HepG2 (cell line): ENCODE measurements around the gene BSND. TPM values are rescaled to one million over a fixed set of nuclear protein-coding genes. Genes with fewer than 3 reads are reported as not detected.
A peak's percentile ranks its signal among the peaks of the same experiment; 100 is the strongest.

ENCODE experiments used
- ATAC-seq: fragments of 200-7000 bp; cut with Tn5 transposase; 3 replicates; pipeline ENCODE4 v1.9.1; 2020; ENCODE audit warnings: mild to moderate bottlenecking, moderate library complexity
- BruUV-seq: library from RNA; stranded (reverse); fragments of 400-500 nt; replicated peaks from 2 replicates; lab custom pipeline; 2021; lab: Mats Ljungman, UMichigan
- CTCF ChIA-PET: fragments of 300-600 bp; formaldehyde crosslinking; extraction: SDS; loops from one replicate; lab custom pipeline; 2021; ENCODE audit warnings: low total read pairs, inconsistent platforms, low intra/inter-chr PET ratio; lab: Yijun Ruan, JAX
- POLR2A ChIA-PET: fragments of 350-600 bp; sonication (Branson Sonifier 250); formaldehyde crosslinking; loops from one replicate; lab custom pipeline; 2020; ENCODE audit warnings: antibody characterized with exemption, inconsistent platforms; lab: Yijun Ruan, JAX
- DNase-seq: peaks from one replicate; pipeline ENCODE4 v3.0.0-alpha.2; 2015; ENCODE audit warnings: low spot score
- FAIRE-seq: peaks from 3 replicates; lab custom pipeline; 2011; peaks lifted over from hg19 to GRCh38; lab: Jason Lieb, UNC
- H2AFZ ChIP-seq: one replicate; pipeline ENCODE4 v1.6.1; 2011; ENCODE audit warnings: low read length, inconsistent platforms
- H3K27ac ChIP-seq: fragments of 300-600 bp; 3 replicates; pipeline ENCODE4 v1.8.0; 2011; ENCODE audit warnings: mixed run types, mild to moderate bottlenecking, mixed read lengths, low read length, inconsistent platforms; ENCODE audit not compliant: insufficient read depth; ENCODE audit errors: extremely low read length
- H3K27me3 ChIP-seq, 2 experiments: fragments of 200-600 bp in 1 of 2; 2 replicates in 1 of 2; 3 replicates in 1 of 2; pipeline versions ENCODE4 v1.6.0 to v1.8.0; 2011; ENCODE audit warnings: low read length in 2 of 2, mild to moderate bottlenecking in 2 of 2, moderate library complexity in 2 of 2, inconsistent platforms in 1 of 2; ENCODE audit not compliant: insufficient read depth in 2 of 2, control insufficient read depth in 1 of 2
- H3K36me3 ChIP-seq, 2 experiments: fragments of 200-600 bp in 1 of 2; replicated peaks in 1 of 2; 2 replicates in 1 of 2; 3 replicates in 1 of 2; pipeline versions ENCODE4 v1.5.1 to v1.8.0; 2011; ENCODE audit warnings: low read length in 2 of 2, inconsistent platforms in 1 of 2; ENCODE audit not compliant: insufficient read depth in 2 of 2, control insufficient read depth in 1 of 2
- H3K4me1 ChIP-seq: 2 replicates; pipeline ENCODE4 v1.5.1; 2012; ENCODE audit warnings: low read length, inconsistent platforms; ENCODE audit not compliant: insufficient read depth
- H3K4me2 ChIP-seq: 2 replicates; pipeline ENCODE4 v1.6.0; 2011; ENCODE audit warnings: low read depth, low read length, inconsistent platforms
- H3K4me3 ChIP-seq, 3 experiments: fragments of 200-600 bp in 1 of 3; sonication (generic), shearing (Covaris generic) in 1 of 3; replicated peaks in 1 of 3; 2 replicates each; pipeline ENCODE4 v1.5.1; 2011 to 2016; ENCODE audit warnings: low read length in 3 of 3, inconsistent platforms in 2 of 3, low read depth in 2 of 3, mild to moderate bottlenecking in 2 of 3, control low read depth in 1 of 3, mixed read lengths in 1 of 3; ENCODE audit not compliant: insufficient read depth in 1 of 3
- H3K79me2 ChIP-seq: one replicate; pipeline ENCODE4 v1.6.1; 2011; ENCODE audit warnings: low read length, inconsistent platforms; ENCODE audit not compliant: insufficient read depth
- H3K9ac ChIP-seq: 2 replicates; pipeline ENCODE4 v1.6.0; 2011; ENCODE audit warnings: mild to moderate bottlenecking, low read depth, low read length, inconsistent platforms; ENCODE audit not compliant: insufficient read depth
- H3K9me3 ChIP-seq: 2 replicates; pipeline ENCODE4 v1.5.1; 2012; ENCODE audit warnings: mild to moderate bottlenecking, low read length
- H4K20me1 ChIP-seq: 2 replicates; pipeline ENCODE4 v1.6.0; 2011; ENCODE audit warnings: inconsistent platforms, mild to moderate bottlenecking, low read length, moderate library complexity; ENCODE audit not compliant: insufficient read depth
- IKZF4 ChIP-seq: sonication (generic); formaldehyde crosslinking; IDR thresholded peaks from 2 replicates; pipeline ENCODE4 v1.5.1; 2020; ENCODE audit warnings: borderline replicate concordance, mild to moderate bottlenecking, low read depth, missing genetic modification reagents; ENCODE audit errors: not compliant biosample characterization
- JDP2 ChIP-seq: sonication (generic); formaldehyde crosslinking; IDR thresholded peaks from 2 replicates; pipeline ENCODE4 v1.8.1; 2022; ENCODE audit warnings: missing genetic modification reagents, borderline replicate concordance
- KDM5B ChIP-seq: sonication (generic); formaldehyde crosslinking; IDR thresholded peaks from 2 replicates; pipeline ENCODE4 v1.4.0; 2020; ENCODE audit warnings: missing genetic modification reagents, mild to moderate bottlenecking, borderline replicate concordance
- PITX1 ChIP-seq: sonication (generic); formaldehyde crosslinking; IDR thresholded peaks from 2 replicates; pipeline ENCODE4 v1.5.1; 2020; ENCODE audit warnings: mild to moderate bottlenecking, missing genetic modification reagents
- SIN3A ChIP-seq: IDR thresholded peaks from 2 replicates; pipeline ENCODE4 v1.6.1; 2011; ENCODE audit warnings: low read depth, mild to moderate bottlenecking, control low read depth, low read length, borderline replicate concordance
- ZBTB7A ChIP-seq: sonication (generic); formaldehyde crosslinking; IDR thresholded peaks from 2 replicates; pipeline ENCODE4 v1.8.0; 2022; ENCODE audit warnings: mild to moderate bottlenecking, missing genetic modification reagents
- ZNF280D ChIP-seq: sonication (generic); formaldehyde crosslinking; IDR thresholded peaks from 2 replicates; pipeline ENCODE4 v1.5.1; 2020; ENCODE audit warnings: mild to moderate bottlenecking, missing genetic modification reagents
- ZNF558 ChIP-seq: sonication (generic); formaldehyde crosslinking; IDR thresholded peaks from 2 replicates; pipeline ENCODE4 v1.9.0; 2022; ENCODE audit warnings: mild to moderate bottlenecking, missing genetic modification reagents, borderline replicate concordance
- ZNF687 ChIP-seq: sonication (generic); formaldehyde crosslinking; IDR thresholded peaks from 2 replicates; pipeline ENCODE4 v1.5.1; 2020; ENCODE audit warnings: mild to moderate bottlenecking, missing genetic modification reagents, moderate library complexity
- WGBS: methylation state at CpG from one replicate; pipeline ENCODE4 v1.1.6; 2017; ENCODE audit warnings: low lambda C conversion rate; 5-methylcytosine and 5-hydroxymethylcytosine counted together
- in situ Hi-C: cut with HindIII; loops from 2 replicates; pipeline ENCODE4 v1.10.0; 2017; ENCODE audit warnings: low pct_unique_long_range_greater_than_20kb; ENCODE audit not compliant: extremely low pct_ligation_motif_present
- intact Hi-C: fragments of 100-400 bp; cut with micrococcal nuclease; formaldehyde crosslinking; loops from one replicate; pipeline ENCODE4 v1.10.0; 2022; ENCODE audit not compliant: unreplicated experiment
- polyA plus RNA-seq, 8 experiments: library from polyadenylated mRNA; depleted of rRNA in 3 of 8; stranded (reverse) in 7 of 8; unstranded in 1 of 8; fragments of >200 nt; fragmentation: Illumina TruSeq in 4 of 8; extraction: Trizol in 4 of 8; gene quantifications; 2 replicates each; pipeline versions ENCODE4 v1.2.1 to v1.2.3, GENCODE V29; 2011 to 2016; ENCODE audit warnings: low read depth in 4 of 8, missing spikeins in 1 of 8, mixed read lengths in 1 of 8; ENCODE audit not compliant: insufficient read depth in 1 of 8
- total RNA-seq, 5 experiments: library from RNA; depleted of rRNA; stranded (reverse); fragments of >200 nt; fragmentation: Illumina TruSeq; extraction: Trizol; gene quantifications; 2 replicates each; pipeline ENCODE4 v1.2.3, GENCODE V29; 2016; ENCODE audit warnings: low read depth in 1 of 5
- TF ChIP-seq, protein P1 (sequence below): sonication (generic); formaldehyde crosslinking; IDR thresholded peaks from 2 replicates; pipeline ENCODE4 v1.4.0; 2020; ENCODE audit warnings: missing genetic modification reagents, borderline replicate concordance

BSND gene
- total and polyA plus RNA-seq, 2 of the 13 experiments (the other 11 are each of a cell fraction or from before 2014, with no cell fraction given) = not detected

GRCh38 chr1:55044617-55045397 lies 46.1 kb downstream of the BSND start (continued):
- TF ChIP-seq KDM5B (CRISPR knock-in tag) = peak; percentile 50; the same call in 1 of the 2 replicates
- TF ChIP-seq PITX1 = no peak
- TF ChIP-seq ZNF687 (CRISPR knock-in tag) = peak; percentile 68
- TF ChIP-seq, protein P1, sequence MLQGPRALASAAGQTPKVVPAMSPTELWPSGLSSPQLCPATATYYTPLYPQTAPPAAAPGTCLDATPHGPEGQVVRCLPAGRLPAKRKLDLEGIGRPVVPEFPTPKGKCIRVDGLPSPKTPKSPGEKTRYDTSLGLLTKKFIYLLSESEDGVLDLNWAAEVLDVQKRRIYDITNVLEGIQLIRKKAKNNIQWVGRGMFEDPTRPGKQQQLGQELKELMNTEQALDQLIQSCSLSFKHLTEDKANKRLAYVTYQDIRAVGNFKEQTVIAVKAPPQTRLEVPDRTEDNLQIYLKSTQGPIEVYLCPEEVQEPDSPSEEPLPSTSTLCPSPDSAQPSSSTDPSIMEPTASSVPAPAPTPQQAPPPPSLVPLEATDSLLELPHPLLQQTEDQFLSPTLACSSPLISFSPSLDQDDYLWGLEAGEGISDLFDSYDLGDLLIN = no peak

DNA sequence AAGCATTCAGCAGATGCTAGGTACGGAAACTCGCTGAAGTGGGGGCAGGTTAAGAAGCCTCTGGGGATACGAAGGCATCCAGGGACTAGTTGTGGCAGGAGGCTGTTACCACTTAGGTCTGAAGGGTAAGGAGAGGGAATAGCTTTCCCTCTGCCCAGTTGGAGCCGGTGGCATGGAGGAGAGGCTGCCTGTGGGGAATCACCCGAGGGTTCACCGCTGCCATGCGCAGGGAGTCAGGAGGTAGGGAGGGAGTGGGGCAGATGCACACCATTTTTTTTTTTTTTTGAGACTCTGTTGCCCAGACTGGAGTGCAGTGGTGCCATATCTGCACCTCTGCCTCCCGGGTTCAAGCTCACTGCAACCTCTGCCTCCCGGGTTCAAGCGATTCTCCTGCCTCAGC lies 46.7 kb downstream of the BSND start:
- BruUV-seq = no TSS peak
- ChIA-PET POLR2A (no interaction called here), CTCF (no interaction called here)
- Histone ChIP-seq H3K27ac (no peak overlapping the region), H3K4me2 (no peak overlapping the region), H3K4me1 (peaks cover 46% of the 10 kb centered on the region), H3K27me3 (no peaks in the 10 kb centered on the region), H3K9ac (no peak overlapping the region), H3K36me3 (peaks cover 17 to 58% of the 10 kb centered on the region in 2 experiments), H2AFZ (no peak overlapping the region), H3K9me3 (no peaks in the 10 kb centered on the region), H3K4me3 (no peak overlapping the region)
- FAIRE-seq (no peak), ATAC-seq (no peak)
- WGBS = over 99% methylated on average over 10 of the region's 10 CpGs
- TF ChIP-seq JDP2 (CRISPR knock-in tag) (no peak), ZNF280D (CRISPR knock-in tag) (no peak), SIN3A (no peak), ZBTB7A (CRISPR knock-in tag) (no peak), ZNF558 (CRISPR knock-in tag) (no peak), IKZF4 (CRISPR knock-in tag) (no peak)
- TF ChIP-seq, all 625 proteins: peak for 0
- DNase-seq = no peak
- Histone ChIP-seq H3K79me2 (peaks cover 70% of the 10 kb centered on the region), H4K20me1 (peaks cover 60% of the 10 kb centered on the region)
- in situ Hi-C loops = no loop called here
- intact Hi-C loops = no loop called here
